GM18508 (cell line): ENCODE results near the gene MRTFA.
"Not testable (repeated sequence)": the region's sequence is repeated elsewhere in the genome, so short reads cannot be mapped to it uniquely, and the experiment has no call there.

Experiments used
- ATAC-seq: cut with Tn5 transposase; IDR thresholded peaks from one replicate; pipeline ENCODE4 v1.9.1; 2021; ENCODE audit warnings: moderate number of reproducible peaks; ENCODE audit not compliant: insufficient read depth, unreplicated experiment

MRTFA gene

GRCh38 chr22:40660730-40661129, 24.2 kb upstream of the MRTFA start:
- no peak for ATAC-seq

DNA sequence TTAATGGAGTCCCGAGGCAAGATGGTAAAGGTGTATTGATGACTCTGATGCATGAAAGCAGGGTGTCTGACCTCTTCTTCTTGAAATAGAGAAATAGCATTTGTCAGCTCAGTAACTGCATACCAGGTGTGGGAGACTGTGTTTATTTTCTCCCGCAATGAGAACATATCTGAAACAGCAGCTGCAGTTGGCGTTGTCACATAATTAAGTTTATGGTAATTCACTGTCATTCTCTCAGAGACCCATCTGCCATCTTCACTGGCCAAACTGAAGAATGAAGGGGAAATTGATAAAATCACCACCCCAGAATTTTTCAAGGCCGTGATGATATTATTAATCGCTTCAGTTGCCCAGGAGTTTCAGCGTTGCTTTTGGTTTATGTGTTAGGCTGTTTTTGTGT, 22.6 kb upstream of the MRTFA start:
- no peak for ATAC-seq

GRCh38 chr22:40656651-40657050, 20.1 kb upstream of the MRTFA start:
- ATAC-seq, result not testable (repeated sequence)

DNA sequence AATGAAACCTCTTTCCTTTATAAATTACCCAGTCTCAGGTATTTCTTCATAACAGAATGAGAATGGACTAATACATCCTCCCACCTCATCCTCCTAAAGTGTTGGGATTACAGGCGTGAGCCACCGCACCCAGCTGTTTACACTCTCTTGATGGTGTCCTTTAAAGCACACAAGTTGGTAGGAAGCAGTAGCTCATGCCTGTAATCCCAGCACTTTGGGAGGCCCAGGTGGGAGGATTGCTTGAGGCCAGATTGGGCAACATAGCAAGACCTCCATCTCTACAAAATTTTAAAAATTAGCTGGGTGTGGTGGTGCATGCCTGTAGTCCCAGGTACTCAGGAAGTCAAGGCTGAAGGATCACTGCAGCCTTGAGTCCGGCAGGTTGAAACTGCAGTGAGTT, 19.4 kb upstream of the MRTFA start:
- ATAC-seq, result not testable (repeated sequence)

- ATAC-seq, result no peak
These were observed 18.1 kb upstream of the MRTFA start for GRCh38 chr22:40654522-40655167.

GRCh38 chr22:40653361-40653760, 16.8 kb upstream of the MRTFA start:
- no peak for ATAC-seq

- no peak for ATAC-seq
These were observed 15.3 kb upstream of the MRTFA start for GRCh38 chr22:40651563-40652501.

GRCh38 chr22:40651057-40651456, 14.5 kb upstream of the MRTFA start:
- ATAC-seq, result no peak

DNA sequence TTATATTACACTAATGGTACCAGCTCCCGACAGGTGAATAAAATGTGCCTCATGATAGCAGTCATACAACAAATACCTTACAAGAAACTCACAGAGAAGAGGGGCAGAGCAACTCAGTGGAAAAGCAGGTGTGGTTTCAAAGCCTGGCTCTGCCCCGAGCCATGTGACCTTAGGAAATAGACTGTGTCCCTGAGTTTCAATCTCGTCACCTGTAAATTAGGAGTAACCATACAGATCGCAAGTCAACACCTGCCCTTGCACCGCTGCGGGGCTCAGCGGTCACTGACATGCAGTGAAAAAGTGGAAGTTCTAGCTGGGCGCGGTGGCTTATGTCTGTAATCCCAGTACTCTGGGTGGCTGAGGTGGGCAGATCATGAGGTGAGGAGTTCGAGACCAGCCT, 11.9 kb upstream of the MRTFA start:
- ATAC-seq, result no peak

DNA sequence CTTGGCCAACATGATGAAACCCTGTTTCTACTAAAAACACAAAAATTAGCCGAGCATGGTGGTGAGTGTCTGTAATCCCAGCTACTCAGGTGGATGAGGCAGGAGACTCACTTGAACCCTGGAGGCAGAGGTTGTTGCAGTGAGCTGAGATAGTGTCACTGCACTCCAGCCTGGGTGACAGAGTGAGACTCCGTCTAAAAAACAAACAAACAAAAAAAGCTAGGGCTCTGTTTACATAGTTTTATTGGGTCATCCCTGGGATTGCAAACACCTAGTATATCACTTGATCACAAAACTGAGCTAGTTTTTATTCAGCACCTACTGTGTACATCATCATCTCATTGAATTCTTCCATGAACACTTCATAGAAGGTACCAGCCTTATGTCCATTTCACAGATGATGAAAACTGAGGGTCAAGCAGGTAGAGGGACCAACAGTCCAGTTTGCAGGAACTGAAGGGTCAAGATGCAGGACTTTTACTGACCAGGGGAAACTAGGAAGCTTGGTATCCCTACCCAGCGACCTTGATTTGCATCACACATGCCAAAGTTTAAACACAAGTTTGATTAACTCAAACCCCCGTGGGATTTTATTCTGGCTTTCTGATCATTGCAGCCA, 9.2 kb upstream of the MRTFA start:
- ATAC-seq, result no peak

DNA sequence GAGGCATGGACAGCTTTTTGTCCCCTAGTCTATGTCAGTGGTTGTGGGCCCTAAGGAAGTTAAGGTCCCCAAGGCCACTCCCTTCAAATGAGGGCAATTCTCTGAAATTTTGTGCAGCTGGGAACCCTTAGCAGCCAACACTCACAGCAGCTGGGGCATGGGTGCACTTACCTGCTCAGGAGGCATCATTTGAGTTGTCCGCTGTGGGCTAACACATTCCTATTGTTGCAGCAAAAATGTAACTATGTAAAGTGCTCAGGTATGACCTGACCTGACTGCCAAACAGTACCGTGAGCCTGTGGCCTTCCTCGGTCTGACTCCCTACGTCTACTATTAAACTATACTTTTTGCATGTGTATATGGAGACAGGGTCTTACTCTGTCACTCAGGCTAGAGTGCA, 5.8 kb upstream of the MRTFA start:
- no peak for ATAC-seq

GRCh38 chr22:40641269-40641668, 4.8 kb upstream of the MRTFA start:
- ATAC-seq, result no peak

DNA sequence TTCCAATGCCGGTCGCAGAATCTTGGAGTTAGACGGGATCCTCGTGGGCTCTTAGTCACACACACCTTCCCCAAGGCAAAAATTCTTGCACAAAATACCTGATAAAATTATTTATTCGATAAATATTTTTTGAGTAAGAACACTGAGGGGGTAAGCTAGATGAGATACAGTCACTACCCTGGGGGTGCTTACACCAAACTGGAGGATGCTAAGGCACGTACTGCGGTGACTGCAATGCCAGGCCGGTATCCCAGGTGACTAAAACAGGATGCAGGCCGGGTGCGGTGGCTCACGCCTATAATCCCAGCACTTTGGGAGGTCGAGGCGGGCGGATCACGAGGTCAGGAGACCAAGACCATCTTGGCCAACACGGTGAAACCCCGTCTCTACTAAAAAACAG, 1.7 kb upstream of the MRTFA start:
- ATAC-seq, result no peak

DNA sequence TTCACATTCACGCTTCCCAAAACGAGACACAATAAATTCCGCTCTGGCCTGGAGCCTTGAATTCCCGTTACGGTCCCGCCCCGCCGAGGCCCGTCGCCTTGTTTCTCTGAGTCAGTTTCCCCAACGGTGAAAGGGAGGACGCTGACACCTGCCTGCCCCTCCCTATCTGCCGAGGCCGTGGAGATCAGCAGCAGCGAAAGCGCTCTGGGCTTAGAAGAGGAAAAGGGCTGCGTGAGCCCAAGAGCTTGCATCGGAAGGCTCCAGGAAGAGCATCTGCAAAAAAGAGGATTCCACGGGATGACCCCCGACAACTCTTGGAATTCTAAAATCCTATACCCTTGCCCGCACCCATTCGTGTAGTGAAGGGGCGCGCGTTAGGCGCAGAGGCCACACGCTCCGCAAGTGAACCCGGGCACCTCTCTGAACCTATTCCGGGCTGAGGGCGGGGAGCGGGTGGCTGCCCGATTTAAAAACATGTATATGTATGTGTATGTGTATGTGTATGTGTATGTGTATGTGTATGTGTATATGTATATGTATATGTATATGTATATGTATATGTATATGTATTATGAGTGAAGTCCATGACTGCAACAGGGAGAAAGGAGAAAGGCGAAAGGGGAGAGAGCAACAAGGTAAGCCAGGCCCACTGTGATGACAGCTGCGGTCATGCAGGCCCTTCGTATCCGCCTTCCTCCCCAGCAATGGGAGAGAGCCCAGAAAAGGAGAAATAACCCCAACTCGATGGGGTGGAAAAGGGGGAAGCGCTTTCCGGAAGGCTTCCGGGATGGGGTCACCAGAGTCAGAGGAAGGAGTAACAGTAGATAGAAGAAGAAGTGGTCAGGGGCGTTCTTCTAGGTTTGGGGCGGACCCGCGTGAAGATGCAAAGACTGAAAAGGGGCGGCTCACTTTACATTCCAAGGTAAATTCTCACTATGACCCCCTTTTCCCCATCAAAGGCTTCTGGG, 948 bp upstream of the MRTFA start:
- no peak for ATAC-seq

DNA sequence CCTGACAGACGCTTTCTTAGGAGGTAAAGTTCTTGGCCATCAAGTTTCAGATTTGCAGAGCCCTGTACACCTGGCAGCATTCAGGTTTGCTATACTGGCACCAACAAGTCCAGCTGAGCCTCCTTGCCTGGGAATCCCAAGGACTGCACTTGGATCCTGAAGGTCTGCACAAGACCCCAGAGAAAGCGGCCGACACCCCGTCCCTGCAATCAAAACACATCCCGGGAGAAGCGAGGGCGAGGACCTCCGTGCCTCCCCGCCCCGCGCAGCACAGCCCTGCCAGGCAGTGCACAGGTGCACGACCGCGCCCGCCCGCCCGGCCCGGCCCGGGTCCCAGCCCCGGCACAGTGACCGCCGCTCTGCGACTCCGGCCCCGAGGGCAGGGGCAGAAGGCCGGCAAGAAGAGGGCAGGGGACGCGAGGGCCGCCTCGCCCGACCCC, 559 bp downstream of the MRTFA start:
- ATAC-seq, result no peak

- no peak for ATAC-seq
These were observed 1.2 kb downstream of the MRTFA start for GRCh38 chr22:40635043-40635939.

DNA sequence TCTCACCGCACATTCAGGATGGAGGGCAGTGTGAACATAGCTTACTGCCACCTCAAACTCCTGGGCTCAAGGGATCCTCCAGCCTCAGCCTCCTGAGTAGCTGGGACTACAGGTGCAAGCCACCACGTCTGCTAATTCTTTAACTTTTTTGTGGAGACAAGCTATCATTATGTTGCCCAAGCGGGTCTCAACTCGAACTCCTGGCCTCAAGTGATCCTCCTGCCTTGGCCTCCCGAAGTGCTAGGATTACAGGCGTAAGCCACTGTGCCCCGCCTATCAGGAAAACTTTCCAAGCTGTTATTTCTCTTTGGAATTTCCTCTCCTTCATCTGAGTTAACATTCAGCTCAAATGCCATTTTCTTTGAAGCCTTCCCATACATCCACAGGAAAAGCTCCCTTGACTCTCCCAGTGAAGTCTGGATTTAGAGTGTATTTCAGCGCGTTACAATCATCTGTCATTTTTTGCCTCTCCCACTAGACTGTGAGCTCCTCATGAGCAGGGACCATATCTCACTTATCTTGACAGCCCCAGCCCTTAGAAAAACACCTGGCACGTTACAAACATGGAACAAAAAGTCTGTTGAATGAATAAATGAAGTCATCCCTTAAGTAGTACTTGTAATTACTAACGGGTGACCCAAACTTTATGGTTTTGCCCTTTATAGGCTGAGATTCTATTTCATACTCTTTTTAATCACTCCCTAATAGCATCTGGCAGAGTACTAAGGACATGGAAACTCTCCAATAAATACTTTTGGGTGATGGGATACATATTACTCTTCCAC, 2.2 kb downstream of the MRTFA start:
- ATAC-seq, result no peak

- ATAC-seq, result no peak
These were observed 3.5 kb downstream of the MRTFA start for GRCh38 chr22:40633036-40633435.
